ENCODE results near the gene SPNS2.

SPNS2 gene

GRCh38 chr17:4498461-4499397, at the start of gene SPNS2:
Gene SPNS2 (plus strand): TSS chr17:4498881. CDS start chr17:4499048, 167 bp downstream.
- DNase-seq = peak; percentile 64

DNA sequence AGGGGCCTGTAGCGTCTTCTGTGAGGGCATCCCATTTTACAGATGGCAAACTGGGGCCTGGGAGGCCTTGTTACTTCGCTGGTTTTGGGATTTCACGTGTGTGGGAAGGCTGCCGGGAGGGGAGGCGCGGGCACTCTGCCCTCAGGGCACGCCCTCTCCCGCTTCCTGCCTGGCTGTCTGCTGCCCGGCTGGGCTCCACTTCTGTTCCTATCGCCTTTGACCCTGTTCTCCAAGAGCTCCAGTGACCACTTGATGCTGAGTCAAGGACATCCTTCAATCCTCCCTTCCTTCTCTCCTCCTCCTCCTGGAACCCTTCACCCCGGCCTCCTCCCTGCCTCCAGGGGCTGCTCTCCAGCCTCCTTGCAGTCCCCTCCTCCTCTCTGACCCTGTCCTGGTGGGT, 48.9 kb upstream of the SPNS2 start:
- DNase-seq = no peak

DNA sequence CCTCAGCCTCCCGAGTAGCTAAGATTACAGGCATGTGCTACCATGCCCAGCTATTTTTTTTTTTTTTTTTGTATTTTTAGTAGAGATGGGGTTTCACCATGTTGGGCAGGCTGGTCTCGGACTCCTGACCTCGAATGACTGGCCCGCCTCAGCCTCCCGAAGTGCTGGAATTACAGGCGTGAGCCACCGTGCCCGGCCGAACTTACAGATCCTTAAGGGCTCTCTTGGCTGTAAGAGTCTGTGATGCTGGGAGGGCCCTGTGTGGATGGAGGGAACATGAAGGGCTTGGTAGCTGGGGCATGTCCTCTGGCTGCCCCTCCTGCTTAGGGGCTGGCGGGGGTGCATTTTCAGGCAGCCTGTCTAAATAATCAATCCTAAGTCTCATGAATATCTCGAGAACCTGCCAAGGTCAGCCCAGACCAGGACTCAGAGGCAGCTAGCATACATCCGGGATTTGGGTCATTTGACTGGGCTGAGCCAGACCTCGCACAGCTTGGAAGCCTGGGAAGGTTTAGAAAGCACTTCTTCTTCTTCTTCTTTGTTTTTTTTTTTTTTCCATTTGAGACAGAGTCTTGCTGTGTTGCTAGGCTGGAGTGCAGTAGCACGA, 47.9 kb upstream of the SPNS2 start:
- DNase-seq = peak; percentile 23

DNA sequence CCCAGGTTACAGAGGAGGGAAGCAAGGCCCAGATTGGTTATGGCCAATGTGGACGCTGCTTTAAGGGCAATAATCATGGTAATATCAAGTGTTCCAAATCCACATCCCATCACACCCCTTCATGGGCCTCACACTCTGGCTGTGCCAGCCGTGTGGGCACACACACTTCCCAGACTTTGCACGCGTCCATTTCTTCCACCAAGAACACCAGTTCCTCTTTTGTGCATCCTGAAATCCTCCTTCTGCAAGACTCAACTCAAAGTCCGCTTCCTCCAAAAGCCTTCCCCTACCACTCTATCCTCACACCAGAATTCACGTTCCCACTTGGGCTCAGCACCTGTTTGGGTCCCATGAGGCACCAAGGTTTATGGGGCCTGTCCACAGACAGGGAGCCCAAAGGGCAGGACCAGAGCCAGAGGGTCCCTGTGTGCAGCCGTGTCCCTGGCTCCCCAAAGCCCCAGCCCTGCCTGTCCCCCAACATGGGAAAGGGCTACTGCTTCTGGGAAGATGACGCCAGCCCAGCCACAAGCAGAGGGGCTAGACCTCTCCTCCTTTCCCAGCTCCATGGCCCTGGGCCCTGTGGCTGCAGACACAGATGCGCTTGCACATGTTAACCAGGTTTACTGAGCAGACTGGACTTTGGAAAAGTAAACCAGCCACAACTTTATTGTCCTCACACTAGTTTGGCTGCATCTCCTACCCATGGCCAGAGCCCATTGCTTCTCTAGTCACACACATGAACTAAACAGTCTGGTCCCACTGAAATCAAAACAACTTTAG, 44.7 kb upstream of the SPNS2 start:
- no peak for DNase-seq

- DNase-seq = no peak
Observed at GRCh38 chr17:4460661-4461060, 38.0 kb upstream of the SPNS2 start.

GRCh38 chr17:4463818-4464476, 34.7 kb upstream of the SPNS2 start:
- no peak for DNase-seq

DNA sequence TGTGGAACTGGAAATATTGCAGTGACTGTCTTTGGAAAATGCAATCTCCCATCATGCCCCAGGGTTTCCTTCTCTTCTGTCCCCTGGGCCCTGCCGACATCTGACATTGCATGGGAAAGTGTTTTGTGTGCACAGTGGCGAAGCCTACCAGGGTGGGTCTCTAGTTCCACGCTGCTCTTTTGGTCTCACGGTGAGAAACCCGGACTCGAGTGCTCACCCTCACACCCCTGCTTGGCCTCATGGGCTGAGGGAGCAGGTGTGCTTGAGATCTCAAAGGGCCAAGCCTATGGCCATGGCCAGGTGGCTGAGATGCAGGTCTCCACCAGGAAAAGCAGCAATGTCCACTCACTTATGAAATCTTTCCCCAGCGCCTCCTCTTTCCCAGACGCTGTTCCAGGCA, 32.9 kb upstream of the SPNS2 start:
- DNase-seq = no peak

GRCh38 chr17:4467287-4467686, 31.4 kb upstream of the SPNS2 start:
- DNase-seq = no peak

GRCh38 chr17:4469552-4469951, 29.1 kb upstream of the SPNS2 start:
- no peak for DNase-seq

DNA sequence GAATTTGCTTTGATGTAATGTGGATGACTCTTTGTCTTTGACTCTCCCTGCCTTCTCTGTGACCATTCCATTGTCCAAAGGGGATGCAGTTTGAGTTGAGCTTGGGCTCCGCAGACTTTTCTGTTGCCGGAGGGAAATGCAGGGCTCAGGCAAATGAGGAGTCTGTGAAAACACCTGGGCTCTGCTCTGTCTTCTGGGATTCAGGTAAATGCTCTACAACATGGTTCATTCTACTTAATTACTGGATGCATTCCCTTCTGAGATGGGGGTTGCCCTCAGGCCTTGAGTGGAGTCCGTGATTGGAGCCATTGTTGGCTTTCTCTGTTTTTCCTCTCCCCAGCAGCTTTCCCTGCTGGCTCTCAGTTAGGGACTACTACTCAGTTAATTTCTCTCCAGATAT, 26.4 kb upstream of the SPNS2 start:
- DNase-seq = no peak

GRCh38 chr17:4474093-4474492, 24.6 kb upstream of the SPNS2 start:
- no peak for DNase-seq

DNA sequence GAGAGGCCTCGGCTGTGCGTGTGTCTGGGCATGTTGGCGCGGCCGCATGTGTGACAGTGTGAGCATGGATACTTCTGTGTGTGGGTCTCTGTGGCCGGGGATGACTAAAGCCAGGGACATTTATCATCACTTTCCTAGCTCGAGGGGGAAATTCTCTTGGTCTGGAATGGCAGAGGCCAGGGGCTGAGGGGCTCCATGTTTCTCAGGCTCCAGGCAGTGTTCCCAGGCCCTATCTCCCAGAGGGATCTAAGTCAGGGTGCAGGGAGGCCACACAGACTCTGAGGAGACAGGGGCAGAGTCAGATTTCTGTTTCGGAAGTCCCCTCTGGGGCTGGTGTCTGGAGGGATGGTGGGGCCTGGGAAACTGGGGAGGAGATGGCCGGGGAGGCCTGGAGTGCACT, 23.7 kb upstream of the SPNS2 start:
- no peak for DNase-seq

DNA sequence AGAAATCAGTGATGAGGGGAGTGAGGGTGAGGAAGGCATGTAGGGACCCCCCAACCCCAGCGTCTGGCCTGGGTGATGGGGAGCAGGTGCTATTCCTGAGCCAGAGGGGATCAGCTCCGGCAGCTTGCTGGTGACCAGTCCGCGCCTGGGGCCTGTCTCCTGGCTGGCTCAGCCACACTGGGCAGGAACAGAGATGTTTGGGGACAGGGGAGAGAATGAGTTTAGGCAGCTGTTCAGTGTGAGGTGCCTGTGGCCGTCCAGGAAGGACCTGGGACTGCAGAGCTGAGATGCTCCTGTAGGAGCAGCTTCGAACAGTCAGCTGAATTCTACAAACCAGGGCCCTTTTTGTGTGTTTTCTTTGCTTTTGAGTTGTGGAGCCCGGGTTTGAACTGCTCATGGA, 23.2 kb upstream of the SPNS2 start:
- DNase-seq = no peak

GRCh38 chr17:4476017-4476416, 22.7 kb upstream of the SPNS2 start:
- no peak for DNase-seq

DNA sequence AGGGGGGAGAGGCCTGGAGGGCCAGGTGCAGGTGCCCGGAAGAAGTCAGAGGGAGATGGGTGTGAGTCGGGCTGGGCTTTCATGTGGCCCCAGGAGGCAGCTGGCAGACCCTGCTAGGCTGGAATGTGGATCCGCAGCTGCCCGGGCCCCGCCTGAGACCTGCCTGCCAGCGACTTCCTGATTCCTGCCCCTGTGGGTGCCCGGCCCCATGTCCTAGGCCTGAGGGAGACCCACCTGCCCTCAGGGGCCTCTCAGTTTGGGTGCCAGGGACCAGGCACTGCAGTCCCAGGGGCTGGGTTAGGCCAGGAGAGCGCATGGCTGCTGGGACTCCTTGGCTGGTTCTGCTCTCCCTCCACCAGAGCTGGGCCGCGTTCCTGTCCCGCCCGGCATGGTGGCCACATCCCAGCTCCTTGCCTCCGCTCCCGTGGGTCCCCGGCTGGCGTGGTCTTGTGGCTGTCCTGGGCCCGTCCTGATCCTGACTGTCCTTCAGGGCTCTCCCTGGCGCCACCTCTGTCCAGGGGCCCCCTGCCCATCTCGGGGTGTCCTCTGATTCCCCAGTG, 22.1 kb upstream of the SPNS2 start:
- DNase-seq = no peak

DNA sequence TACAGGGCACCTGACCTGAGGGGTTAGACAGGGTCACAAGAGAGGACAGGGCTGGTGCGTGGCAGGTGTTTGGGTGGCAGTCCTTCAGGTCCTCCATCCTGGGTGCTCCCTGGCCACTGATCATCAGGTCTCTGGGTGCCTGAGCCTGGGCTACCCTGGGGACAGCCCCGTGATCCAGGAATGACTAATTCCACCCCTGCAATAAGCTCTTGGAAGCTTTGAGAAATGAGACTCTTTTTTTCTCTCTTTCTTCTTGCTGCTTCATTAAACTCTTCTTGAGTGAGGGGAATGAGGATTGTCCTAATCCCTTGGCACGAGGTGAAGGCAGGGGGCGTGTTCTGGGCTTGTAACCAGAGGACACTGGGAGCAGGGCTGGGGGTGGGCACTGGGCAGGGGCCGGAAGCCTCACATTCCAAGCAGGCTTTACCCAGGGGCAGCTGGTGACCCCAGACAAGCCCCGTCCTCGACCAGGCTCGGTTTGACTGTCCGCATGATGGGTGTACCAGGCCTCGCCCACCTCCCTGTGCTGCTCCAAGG, 21.4 kb upstream of the SPNS2 start:
- no peak for DNase-seq

DNA sequence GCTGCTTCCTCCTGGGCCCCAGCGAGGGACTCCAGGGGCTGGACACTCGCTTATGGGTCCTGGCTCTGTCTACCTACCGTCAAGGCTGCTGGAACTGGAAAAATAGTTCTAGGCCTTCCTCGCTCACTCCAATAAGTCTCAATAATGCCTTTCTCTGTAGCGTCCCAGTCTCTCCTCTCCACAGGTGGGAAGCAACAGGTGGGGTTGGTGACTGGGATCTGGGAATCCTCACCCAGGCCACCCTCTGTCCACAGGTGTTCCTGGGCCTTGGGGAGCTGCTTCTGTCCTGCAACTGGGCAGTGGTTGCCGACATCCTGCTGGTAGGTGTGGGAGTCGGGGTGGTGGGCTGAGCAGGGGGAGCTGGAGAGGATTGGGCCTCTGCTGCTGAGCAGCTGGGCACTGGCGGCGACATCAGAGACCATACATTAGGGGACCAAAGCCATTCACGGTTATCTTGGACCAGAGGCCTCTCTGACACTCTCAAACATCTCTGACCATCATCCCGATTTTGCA, 20.3 kb upstream of the SPNS2 start:
- DNase-seq = no peak

DNA sequence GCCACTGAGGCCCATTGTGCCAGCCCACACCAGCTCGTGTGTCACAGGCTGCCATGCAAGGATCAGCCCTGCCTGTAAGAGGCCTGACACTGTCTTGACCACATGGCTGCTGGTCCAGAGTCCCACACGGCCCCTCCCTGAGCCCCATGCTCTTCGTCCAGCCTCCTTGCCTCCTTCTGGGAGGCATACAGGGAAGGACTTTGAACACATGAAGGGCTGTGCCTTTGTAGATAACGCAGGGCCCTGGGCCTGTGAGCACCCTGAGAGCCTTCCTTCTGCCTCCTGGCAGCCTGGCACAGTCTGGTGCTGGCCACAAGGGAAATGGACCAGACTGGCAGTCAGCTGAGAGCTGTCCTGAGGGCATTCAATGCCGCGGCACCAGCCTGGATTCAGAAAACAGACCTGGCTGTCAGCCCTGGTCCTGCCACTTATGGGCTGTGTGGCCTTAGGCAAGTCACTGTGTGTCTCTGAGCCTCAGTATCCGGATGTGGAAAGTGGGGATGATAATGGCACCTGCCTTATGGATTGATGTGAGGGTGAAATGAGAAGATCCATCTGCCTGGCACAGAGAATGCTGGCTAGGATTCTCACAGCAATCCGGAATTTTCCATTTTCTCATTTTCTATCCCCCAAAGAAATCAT, 19.2 kb upstream of the SPNS2 start:
- no peak for DNase-seq

DNA sequence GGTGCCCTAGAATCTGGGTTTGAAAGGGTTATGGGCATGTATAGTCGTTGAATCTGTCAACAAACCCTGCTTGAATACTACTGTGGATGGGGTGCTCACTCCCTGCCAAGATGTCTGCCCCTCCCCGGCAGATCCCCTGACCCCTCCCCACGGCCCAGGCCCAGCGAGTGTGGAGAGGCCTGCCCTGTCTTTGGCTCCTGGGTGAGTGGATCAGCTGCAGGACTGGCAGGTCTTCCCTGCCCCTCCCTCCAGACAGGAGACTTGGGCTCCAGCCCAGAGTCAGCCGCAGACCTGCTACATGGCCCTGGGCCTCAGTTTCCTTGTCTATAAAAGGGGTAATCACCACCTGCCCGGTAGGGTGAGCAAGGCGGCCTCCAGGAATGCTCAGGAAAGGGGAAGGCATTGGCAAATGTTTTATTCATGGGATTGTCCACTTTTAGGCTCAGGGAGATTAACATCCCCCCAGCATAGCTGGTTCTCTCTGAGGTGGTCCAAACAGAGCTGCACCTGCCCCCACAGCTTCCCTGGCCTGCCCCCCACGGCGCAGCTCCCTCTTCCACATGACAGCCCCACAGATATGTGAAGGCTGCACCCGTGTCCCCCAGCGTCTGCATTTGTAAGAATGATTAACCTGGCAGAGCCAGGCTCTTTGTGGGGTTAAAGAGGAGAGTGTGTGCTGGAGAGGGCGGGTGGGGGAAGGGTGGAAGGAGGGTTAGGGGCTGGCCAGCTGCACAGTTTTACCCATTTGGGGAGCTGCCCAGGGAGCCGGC, 18.5 kb upstream of the SPNS2 start:
- no peak for DNase-seq

DNA sequence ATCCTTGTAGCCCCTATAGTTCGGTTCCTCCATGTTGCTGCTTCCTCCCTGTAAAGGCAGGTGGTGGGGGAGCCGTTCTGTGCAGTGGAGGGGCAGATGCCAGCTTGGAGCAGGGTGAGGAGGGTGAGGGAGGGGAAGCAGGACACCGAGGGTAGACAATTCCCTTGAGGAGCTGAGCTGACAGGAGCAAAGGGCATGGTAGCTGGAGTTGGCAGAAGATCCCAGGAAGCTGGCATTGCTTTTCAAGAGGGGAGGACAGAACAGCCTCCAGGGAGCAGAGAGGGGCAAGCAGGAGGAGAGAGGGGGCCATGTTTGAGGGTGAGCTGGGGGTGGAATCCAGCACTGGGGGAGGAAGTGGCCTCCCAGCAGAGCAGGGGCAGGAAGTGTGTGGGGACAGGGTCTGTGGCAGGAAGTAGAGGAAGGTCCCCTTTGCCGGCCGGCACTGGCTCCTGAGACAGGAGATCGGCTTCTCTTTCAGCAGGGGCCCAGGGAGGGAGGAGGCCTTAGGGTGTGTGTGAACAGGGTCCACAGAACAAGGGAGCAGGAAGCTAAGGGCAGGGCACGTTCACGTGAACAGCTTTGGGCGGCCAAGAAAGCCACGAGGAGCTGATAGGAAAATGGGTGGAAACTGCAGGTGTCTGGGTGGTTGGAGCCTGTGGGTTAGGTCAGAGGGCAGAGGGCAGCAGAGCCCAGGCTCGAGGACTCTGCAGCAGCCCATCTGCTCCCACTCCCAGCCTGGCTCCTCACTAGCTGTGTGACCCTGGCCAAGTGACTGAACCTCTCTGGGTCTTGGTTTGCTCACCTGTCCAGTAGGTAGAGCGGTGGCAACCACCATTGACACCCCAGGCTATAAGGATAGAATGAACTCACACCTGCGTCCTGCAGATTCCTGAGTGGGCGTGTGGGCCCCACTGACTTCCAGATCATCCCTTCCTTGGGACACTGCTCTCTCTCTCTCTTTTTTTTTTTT, 17.5 kb upstream of the SPNS2 start:
- DNase-seq = peak; percentile 71

Data from NCI-H2171 treated with DMSO at 0.1 percent for 48 hours (cell line).